ENCODE data around the gene GNG12. TPM values are rescaled to one million over a fixed set of nuclear protein-coding genes. Genes with fewer than 3 reads are reported as not detected.

Gene GNG12
- total and polyA plus RNA-seq, 2 donors from 2014 or later = 46.1 to 89.3 TPM

DNA sequence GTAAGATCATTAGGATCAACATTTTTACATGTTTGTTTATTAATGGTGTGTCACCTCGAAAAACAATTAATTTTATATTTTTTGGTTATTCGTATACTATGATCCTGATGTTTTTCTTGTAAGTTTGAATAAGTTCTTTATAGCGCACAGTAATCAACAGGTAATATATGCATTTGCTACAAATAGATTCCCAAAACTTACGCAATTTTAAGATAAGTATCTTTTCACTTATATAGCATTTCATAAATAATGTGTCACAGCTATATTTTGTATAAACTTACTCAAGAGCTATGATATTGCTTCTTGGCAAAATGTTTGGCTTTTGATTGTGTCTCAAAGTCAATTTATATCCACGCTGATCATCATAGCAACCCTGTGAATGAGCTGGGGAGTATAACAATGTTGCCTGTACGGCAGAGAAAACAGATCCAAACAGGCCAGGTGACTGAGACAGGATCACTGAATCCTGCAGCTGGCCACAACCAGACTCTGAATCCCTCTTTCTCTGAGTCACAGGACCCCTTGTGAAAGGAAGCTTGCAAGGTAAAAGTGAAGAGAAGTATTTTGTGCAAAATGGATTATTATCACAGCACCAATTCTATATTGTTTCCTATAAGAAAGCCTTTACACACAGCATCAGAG is 48.6 kb downstream of the GNG12 start:
- Histone ChIP-seq H3K4me1 (ENCODE audit: control insufficient read depth in 2 of 3, insufficient read depth in 2 of 3, low read depth in 1 of 3, low read length in 3 of 3) (no peaks in the 10 kb centered on the region), H3K27ac (ENCODE audit: low read depth in 2 of 2, low read length in 2 of 2) (no peak overlapping the region), H3K4me3 (ENCODE audit: low read length in 3 of 3) (no peak overlapping the region), H3K27me3 (ENCODE audit: control insufficient read depth, insufficient read depth, low read length) (no peaks in the 10 kb centered on the region), H3K36me3 (ENCODE audit: control insufficient read depth in 2 of 3, insufficient read depth in 3 of 3, low read length in 3 of 3) (no peaks in the 10 kb centered on the region), H3K9ac (ENCODE audit: low read length in 3 of 3) (no peak overlapping the region), H3K9me3 (ENCODE audit: control insufficient read depth in 2 of 3, insufficient read depth in 1 of 3, low read length in 3 of 3) (no peaks in the 10 kb centered on the region)
- TF ChIP-seq, protein P1, sequence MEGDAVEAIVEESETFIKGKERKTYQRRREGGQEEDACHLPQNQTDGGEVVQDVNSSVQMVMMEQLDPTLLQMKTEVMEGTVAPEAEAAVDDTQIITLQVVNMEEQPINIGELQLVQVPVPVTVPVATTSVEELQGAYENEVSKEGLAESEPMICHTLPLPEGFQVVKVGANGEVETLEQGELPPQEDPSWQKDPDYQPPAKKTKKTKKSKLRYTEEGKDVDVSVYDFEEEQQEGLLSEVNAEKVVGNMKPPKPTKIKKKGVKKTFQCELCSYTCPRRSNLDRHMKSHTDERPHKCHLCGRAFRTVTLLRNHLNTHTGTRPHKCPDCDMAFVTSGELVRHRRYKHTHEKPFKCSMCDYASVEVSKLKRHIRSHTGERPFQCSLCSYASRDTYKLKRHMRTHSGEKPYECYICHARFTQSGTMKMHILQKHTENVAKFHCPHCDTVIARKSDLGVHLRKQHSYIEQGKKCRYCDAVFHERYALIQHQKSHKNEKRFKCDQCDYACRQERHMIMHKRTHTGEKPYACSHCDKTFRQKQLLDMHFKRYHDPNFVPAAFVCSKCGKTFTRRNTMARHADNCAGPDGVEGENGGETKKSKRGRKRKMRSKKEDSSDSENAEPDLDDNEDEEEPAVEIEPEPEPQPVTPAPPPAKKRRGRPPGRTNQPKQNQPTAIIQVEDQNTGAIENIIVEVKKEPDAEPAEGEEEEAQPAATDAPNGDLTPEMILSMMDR (IDR thresholded peaks at IDR 0.05; ENCODE audit: borderline replicate concordance, extremely low read depth, insufficient read depth) = no peak
- intact Hi-C loops (cut with DNase I) = no loop called here
- FAIRE-seq (peak; percentile 39), DNase-seq (no peak)

DNA sequence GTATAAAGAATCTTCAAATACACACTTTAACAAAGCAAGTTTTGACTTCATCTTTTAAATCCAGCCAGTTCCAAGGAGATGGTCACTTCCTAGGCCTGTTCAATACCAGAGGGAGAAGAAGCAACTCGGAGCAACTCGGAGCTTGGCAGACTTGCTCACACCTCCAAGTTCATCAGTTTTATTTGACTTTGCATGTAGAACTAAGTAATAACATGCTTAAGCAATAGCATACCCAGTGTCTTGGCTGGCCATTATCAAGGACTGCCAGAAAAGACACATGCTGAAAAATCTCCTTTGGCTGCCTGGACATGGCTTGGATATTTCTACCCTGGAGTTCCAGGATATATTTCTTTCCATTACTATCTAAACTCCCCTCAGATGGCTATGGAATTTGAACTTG is 52.6 kb downstream of the GNG12 start:
- H3K4me1 ChIP-seq (ENCODE audit: control insufficient read depth in 2 of 3, insufficient read depth in 2 of 3, low read depth in 1 of 3, low read length in 3 of 3) = no peaks in the 10 kb centered on the region
- H3K27ac ChIP-seq (ENCODE audit: low read depth in 2 of 2, low read length in 2 of 2) = no peak overlapping the region
- no peaks in the 10 kb centered on the region for H3K9me3 ChIP-seq (ENCODE audit: control insufficient read depth in 2 of 3, insufficient read depth in 1 of 3, low read length in 3 of 3)
- H3K4me3 ChIP-seq (ENCODE audit: low read length in 3 of 3) = no peak overlapping the region
- DNase-seq = no peak
- H3K9ac ChIP-seq (ENCODE audit: low read length in 3 of 3) = no peak overlapping the region
- intact Hi-C loops (cut with DNase I) = no loop called here
- no peak for FAIRE-seq
- no peaks in the 10 kb centered on the region for H3K36me3 ChIP-seq (ENCODE audit: control insufficient read depth in 2 of 3, insufficient read depth in 3 of 3, low read length in 3 of 3)
- TF ChIP-seq, protein P1 (IDR thresholded peaks at IDR 0.05; ENCODE audit: borderline replicate concordance, extremely low read depth, insufficient read depth) = no peak
- no peaks in the 10 kb centered on the region for H3K27me3 ChIP-seq (ENCODE audit: control insufficient read depth, insufficient read depth, low read length)

DNA sequence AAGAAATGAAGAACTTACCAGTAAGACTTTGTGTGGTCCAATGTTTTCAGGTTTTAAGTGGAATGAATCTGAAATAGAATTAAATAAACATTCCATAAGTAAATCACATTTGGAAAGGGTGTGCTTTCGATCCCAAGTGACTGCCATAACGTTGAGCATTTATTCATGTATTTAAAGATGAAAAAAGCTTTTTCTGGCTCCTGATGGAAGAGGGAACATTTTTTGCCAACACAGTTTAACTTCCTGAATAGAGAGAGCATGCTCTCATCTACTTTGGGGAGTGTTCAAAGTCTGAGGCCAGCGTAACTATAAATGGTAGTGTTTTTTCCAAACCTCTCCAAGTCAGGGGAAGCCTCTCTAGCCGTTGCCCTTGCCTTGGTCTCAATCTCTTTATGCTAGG is 55.8 kb downstream of the GNG12 start:
- Histone ChIP-seq H3K36me3 (ENCODE audit: control insufficient read depth in 2 of 3, insufficient read depth in 3 of 3, low read length in 3 of 3) (no peaks in the 10 kb centered on the region), H3K27me3 (ENCODE audit: control insufficient read depth, insufficient read depth, low read length) (no peaks in the 10 kb centered on the region), H3K4me3 (ENCODE audit: low read length in 3 of 3) (no peak overlapping the region), H3K9me3 (ENCODE audit: control insufficient read depth in 2 of 3, insufficient read depth in 1 of 3, low read length in 3 of 3) (no peaks in the 10 kb centered on the region), H3K4me1 (ENCODE audit: control insufficient read depth in 2 of 3, insufficient read depth in 2 of 3, low read depth in 1 of 3, low read length in 3 of 3) (no peaks in the 10 kb centered on the region), H3K9ac (ENCODE audit: low read length in 3 of 3) (no peak overlapping the region), H3K27ac (ENCODE audit: low read depth in 2 of 2, low read length in 2 of 2) (no peak overlapping the region)
- TF ChIP-seq, protein P1 (IDR thresholded peaks at IDR 0.05; ENCODE audit: borderline replicate concordance, extremely low read depth, insufficient read depth) = no peak
- intact Hi-C loops (cut with DNase I) = loop anchor here (10.0 kb wide), 1 partner anchor 57 kb away; the partner anchor contains the start of gene GNG12
- FAIRE-seq (no peak), DNase-seq (peak in 1 of 5 donors; percentile 31)
